ENCODE measurements around the gene NEUROD4. TPM values are rescaled to one million over a fixed set of nuclear protein-coding genes. Genes with fewer than 3 reads are reported as not detected.

The NEUROD4 gene
- total RNA-seq, 1 experiment from 2014 or later: not detected

- no peak for DNase-seq (ENCODE audit: low spot score)
- POLR2A ChIA-PET (ENCODE audit: low non-redundant PET): no interaction called here
- Histone ChIP-seq H3K4me3 (ENCODE audit: low read depth, low read length, poor library complexity, severe bottlenecking) (no peak overlapping the region), H3K9me3 (ENCODE audit: low read depth, low read length, poor library complexity, severe bottlenecking) (no peaks in the 10 kb centered on the region), H3K27me3 (replicated peaks; ENCODE audit: insufficient read depth, low read depth, low read length, poor library complexity) (peaks cover 7% of the 10 kb centered on the region), H3K36me3 (ENCODE audit: insufficient read depth, low read length, poor library complexity, severe bottlenecking) (no peaks in the 10 kb centered on the region), H3K4me1 (ENCODE audit: insufficient read depth, low read length, poor library complexity, severe bottlenecking) (no peaks in the 10 kb centered on the region), H3K27ac (ENCODE audit: low read depth, low read length, poor library complexity, severe bottlenecking) (no peak overlapping the region)
- CTCF ChIA-PET: no interaction called here
- BruUV-seq (replicated peaks): no TSS peak
- intact Hi-C loops (cut with micrococcal nuclease; ENCODE audit: unreplicated experiment): no loop called here
- TF ChIP-seq EZH2 (IDR thresholded peaks at IDR 0.05; ENCODE audit: borderline replicate concordance, low read depth, low read length, poor library complexity, severe bottlenecking) (no peak), CTCF (conservative IDR thresholded peaks at IDR 0.05; ENCODE audit: low read depth, low read length) (no peak)
These were observed 16.7 kb downstream of the NEUROD4 start for GRCh38 chr12:55036326-55037115.

GRCh38 chr12:55037351-55037987 lies 17.7 kb downstream of the NEUROD4 start:
- TF ChIP-seq EZH2 (IDR thresholded peaks at IDR 0.05; ENCODE audit: borderline replicate concordance, low read depth, low read length, poor library complexity, severe bottlenecking) (no peak), CTCF (conservative IDR thresholded peaks at IDR 0.05; ENCODE audit: low read depth, low read length) (no peak)
- Histone ChIP-seq H3K36me3 (ENCODE audit: insufficient read depth, low read length, poor library complexity, severe bottlenecking) (no peaks in the 10 kb centered on the region), H3K4me1 (ENCODE audit: insufficient read depth, low read length, poor library complexity, severe bottlenecking) (no peaks in the 10 kb centered on the region), H3K27me3 (replicated peaks; ENCODE audit: insufficient read depth, low read depth, low read length, poor library complexity) (peaks cover 7% of the 10 kb centered on the region), H3K9me3 (ENCODE audit: low read depth, low read length, poor library complexity, severe bottlenecking) (no peaks in the 10 kb centered on the region), H3K27ac (ENCODE audit: low read depth, low read length, poor library complexity, severe bottlenecking) (no peak overlapping the region), H3K4me3 (ENCODE audit: low read depth, low read length, poor library complexity, severe bottlenecking) (no peak overlapping the region)
- ChIA-PET CTCF (no interaction called here), POLR2A (ENCODE audit: low non-redundant PET) (no interaction called here)
- intact Hi-C loops (cut with micrococcal nuclease; ENCODE audit: unreplicated experiment): no loop called here
- DNase-seq (ENCODE audit: low spot score): no peak
- BruUV-seq (replicated peaks): no TSS peak

GRCh38 chr12:55039395-55040354 lies 19.9 kb downstream of the NEUROD4 start:
- H3K4me1 ChIP-seq (ENCODE audit: insufficient read depth, low read length, poor library complexity, severe bottlenecking): no peaks in the 10 kb centered on the region
- BruUV-seq (replicated peaks): no TSS peak
- intact Hi-C loops (cut with micrococcal nuclease; ENCODE audit: unreplicated experiment): no loop called here
- H3K4me3 ChIP-seq (ENCODE audit: low read depth, low read length, poor library complexity, severe bottlenecking): no peak overlapping the region
- H3K9me3 ChIP-seq (ENCODE audit: low read depth, low read length, poor library complexity, severe bottlenecking): no peaks in the 10 kb centered on the region
- no peak for DNase-seq (ENCODE audit: low spot score)
- TF ChIP-seq EZH2 (IDR thresholded peaks at IDR 0.05; ENCODE audit: borderline replicate concordance, low read depth, low read length, poor library complexity, severe bottlenecking) (no peak), CTCF (conservative IDR thresholded peaks at IDR 0.05; ENCODE audit: low read depth, low read length) (no peak)
- POLR2A ChIA-PET (ENCODE audit: low non-redundant PET): no interaction called here
- H3K36me3 ChIP-seq (ENCODE audit: insufficient read depth, low read length, poor library complexity, severe bottlenecking): no peaks in the 10 kb centered on the region
- H3K27ac ChIP-seq (ENCODE audit: low read depth, low read length, poor library complexity, severe bottlenecking): no peak overlapping the region
- H3K27me3 ChIP-seq (replicated peaks; ENCODE audit: insufficient read depth, low read depth, low read length, poor library complexity): peaks cover 7% of the 10 kb centered on the region
- CTCF ChIA-PET: no interaction called here

Data from A673 (cell line).